Liver (tissue), 9 donors: ENCODE data around the gene DRD1. TPM values are rescaled to one million over a fixed set of nuclear protein-coding genes. Genes with fewer than 3 reads are reported as not detected.

Source experiments
- DNase-seq: peaks from one replicate; pipeline ENCODE4 v3.0.0-alpha.2; 2017; ENCODE audit warnings: low spot score
- H3K27ac ChIP-seq, 2 donors: one replicate each; pipeline ENCODE4 v1.7.0; 2013; ENCODE audit warnings: inconsistent platforms in 2 of 2, low read length in 2 of 2, control low read depth in 1 of 2, low read depth in 1 of 2, mild to moderate bottlenecking in 1 of 2
- H3K27me3 ChIP-seq, 4 donors: one replicate each; pipeline versions ENCODE4 v1.6.1 to v1.7.0; 2013; ENCODE audit warnings: low read length in 3 of 4, inconsistent platforms in 1 of 4, mild to moderate bottlenecking in 1 of 4, moderate library complexity in 1 of 4; ENCODE audit not compliant: control insufficient read depth in 4 of 4, insufficient read depth in 4 of 4
- H3K36me3 ChIP-seq, 4 donors: one replicate each; pipeline versions ENCODE4 v1.6.1 to v1.7.0; 2013; ENCODE audit warnings: low read length in 3 of 4, mild to moderate bottlenecking in 3 of 4, low read depth in 1 of 4, moderate library complexity in 1 of 4; ENCODE audit not compliant: control insufficient read depth in 4 of 4, insufficient read depth in 3 of 4
- H3K4me1 ChIP-seq, 4 donors: one replicate each; pipeline versions ENCODE4 v1.6.1 to v1.7.0; 2013; ENCODE audit warnings: low read length in 3 of 4, mild to moderate bottlenecking in 3 of 4, moderate library complexity in 1 of 4; ENCODE audit not compliant: control insufficient read depth in 4 of 4, insufficient read depth in 4 of 4
- H3K4me3 ChIP-seq, 3 donors: one replicate each; pipeline versions ENCODE4 v1.6.1 to v1.7.0; 2013; ENCODE audit warnings: low read length in 3 of 3, control low read depth in 1 of 3, low read depth in 1 of 3, mild to moderate bottlenecking in 1 of 3
- H3K9ac ChIP-seq, 2 donors: one replicate each; pipeline ENCODE4 v1.7.0; 2013; ENCODE audit warnings: low read length in 2 of 2, mild to moderate bottlenecking in 2 of 2, moderate library complexity in 2 of 2, control low read depth in 1 of 2, low read depth in 1 of 2
- H3K9me3 ChIP-seq, 4 donors: one replicate each; pipeline versions ENCODE4 v1.6.1 to v1.7.0; 2013; ENCODE audit warnings: low read length in 3 of 4; ENCODE audit not compliant: control insufficient read depth in 4 of 4
- EGR1 ChIP-seq, 2 donors: IDR thresholded peaks; 2 replicates each; pipeline ENCODE4 v1.6.1; 2016 to 2018; ENCODE audit warnings: antibody characterized with exemption in 2 of 2, low read depth in 2 of 2
- FOXA1 ChIP-seq: IDR thresholded peaks from 2 replicates; pipeline ENCODE4 v1.6.1; 2016; ENCODE audit warnings: antibody characterized with exemption
- FOXA2 ChIP-seq: IDR thresholded peaks from 2 replicates; pipeline ENCODE4 v1.6.1; 2016; ENCODE audit warnings: antibody characterized with exemption
- GABPA ChIP-seq, 2 donors: IDR thresholded peaks in 1 of 2; conservative IDR thresholded peaks in 1 of 2; 2 replicates each; pipeline ENCODE4 v1.6.1; 2016; ENCODE audit warnings: antibody characterized with exemption in 2 of 2, mild to moderate bottlenecking in 1 of 2, moderate library complexity in 1 of 2
- HNF4G ChIP-seq: IDR thresholded peaks from 2 replicates; pipeline ENCODE4 v1.6.1; 2016; ENCODE audit warnings: antibody characterized with exemption
- JUND ChIP-seq, 2 donors: IDR thresholded peaks; 2 replicates each; pipeline ENCODE4 v1.6.1; 2016; ENCODE audit warnings: antibody characterized with exemption in 2 of 2
- NR2F2 ChIP-seq: IDR thresholded peaks from 2 replicates; pipeline ENCODE4 v1.6.1; 2016; ENCODE audit warnings: antibody characterized with exemption
- RAD21 ChIP-seq, 2 donors: IDR thresholded peaks; 2 replicates each; pipeline ENCODE4 v1.6.1; 2016; ENCODE audit warnings: antibody characterized with exemption in 2 of 2, mild to moderate bottlenecking in 2 of 2
- TAF1 ChIP-seq: conservative IDR thresholded peaks from 2 replicates; pipeline ENCODE4 v1.6.1; 2016; ENCODE audit warnings: antibody characterized with exemption, mild to moderate bottlenecking
- YY1 ChIP-seq: IDR thresholded peaks from 2 replicates; pipeline ENCODE4 v1.6.1; 2016; ENCODE audit warnings: antibody characterized with exemption, mild to moderate bottlenecking
- WGBS: extraction: QIAGEN DNeasy Blood & Tissue Kit; methylation state at CpG from one replicate; pipeline ENCODE4 v1.1.7; 2013; 5-methylcytosine and 5-hydroxymethylcytosine counted together
- polyA plus RNA-seq, 2 donors: library from polyadenylated mRNA; stranded (reverse) in 1 of 2; unstranded in 1 of 2; fragments of 200-250 nt in 1 of 2; fragments of >200 nt in 1 of 2; fragmentation: Nextera tagmentation in 1 of 2; extraction: Ambion mirVana in 1 of 2; gene quantifications; one replicate each; pipeline versions ENCODE4 v1.2.1 to v1.2.3, GENCODE V29; 2013 to 2015
- total RNA-seq, 2 donors: library from RNA; depleted of rRNA; stranded (reverse); fragments of >200 nt; gene quantifications; one replicate each; pipeline ENCODE4 v1.2.3, GENCODE V29; 2014
- TF ChIP-seq, protein P1 (sequence below): IDR thresholded peaks from 2 replicates; pipeline ENCODE4 v1.6.1; 2016; ENCODE audit warnings: antibody characterized with exemption
- TF ChIP-seq, protein P2 (sequence below): IDR thresholded peaks from 2 replicates; pipeline ENCODE4 v1.6.1; 2016; ENCODE audit warnings: antibody characterized with exemption
- TF ChIP-seq, protein P3 (sequence below): IDR thresholded peaks from 2 replicates; pipeline ENCODE4 v1.6.1; 2016; ENCODE audit warnings: antibody characterized with exemption
- TF ChIP-seq, protein P4 (sequence below): fragments of 150-350 bp; IDR thresholded peaks from 2 replicates; pipeline ENCODE4 v1.5.1; 2017; ENCODE audit warnings: improper control_type of control experiment, low read depth, low read length; ENCODE audit not compliant: missing input control
- TF ChIP-seq, protein P5 (sequence below): IDR thresholded peaks from 2 replicates; pipeline ENCODE4 v1.6.1; 2016; ENCODE audit warnings: antibody characterized with exemption, mild to moderate bottlenecking
- donor health status: healthy.
- donor health status: healthy.
- donor health status: healthy.
- donor health status: healthy.
- donor health status: healthy.

DRD1 gene
- total and polyA plus RNA-seq, 4 donors: 0.05 to 0.17 TPM; not detected in 2

DNA sequence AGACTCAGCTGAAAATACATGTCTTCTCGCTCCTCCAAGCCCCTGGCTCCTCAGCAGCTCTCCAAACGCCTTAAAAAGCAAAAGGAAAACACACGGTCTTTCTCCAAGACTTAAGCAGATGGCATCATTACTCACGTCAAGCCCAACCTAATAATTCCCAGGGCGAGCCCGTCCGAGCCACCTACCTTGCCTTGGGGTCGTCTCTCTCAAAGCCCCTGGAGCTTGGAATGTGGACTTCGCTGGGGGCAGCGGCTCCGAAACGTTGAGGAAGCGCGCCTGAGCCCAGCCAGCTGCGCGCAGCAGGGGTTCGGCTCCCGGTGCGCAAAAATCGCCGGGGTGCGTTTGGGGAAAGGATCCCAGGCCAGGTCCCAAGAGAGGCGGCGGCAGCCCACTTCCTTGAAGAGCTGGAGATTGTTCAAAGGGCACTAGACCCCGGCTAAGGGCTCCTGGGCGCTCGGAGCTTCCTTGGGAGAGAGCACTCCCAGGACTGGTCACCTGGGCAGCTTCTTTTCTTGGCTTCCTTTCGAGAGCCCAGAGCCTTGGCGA, 395 bp downstream of the DRD1 start:
- peak overlapping the region in 1 of 3 donors; percentile 47 for H3K4me3 ChIP-seq
- H3K9me3 ChIP-seq: no peaks in the 10 kb centered on the region
- H3K27me3 ChIP-seq: no peaks in the 10 kb centered on the region
- H3K27ac ChIP-seq: no peak overlapping the region
- no peak for DNase-seq
- H3K36me3 ChIP-seq: no peaks in the 10 kb centered on the region
- 28% methylated on average over 29 of the region's 29 CpGs for WGBS
- peaks cover 8 to 23% (median 14%) of the 10 kb centered on the region in 4 donors for H3K4me1 ChIP-seq
- no peak overlapping the region for H3K9ac ChIP-seq
- TF ChIP-seq FOXA1 (no peak), GABPA (IDR thresholded peaks at IDR 0.05 in 1 of 2, conservative IDR thresholded peaks at IDR 0.05 in 1 of 2) (no peak), HNF4G (no peak), YY1 (no peak), FOXA2 (no peak), TAF1 (no peak), EGR1 (IDR thresholded peaks at IDR 0.05; ENCODE audit: low read depth in 2 of 2) (no peak), RAD21 (IDR thresholded peaks at IDR 0.05) (no peak), JUND (IDR thresholded peaks at IDR 0.05) (no peak), NR2F2 (no peak)
- TF ChIP-seq, protein P1, sequence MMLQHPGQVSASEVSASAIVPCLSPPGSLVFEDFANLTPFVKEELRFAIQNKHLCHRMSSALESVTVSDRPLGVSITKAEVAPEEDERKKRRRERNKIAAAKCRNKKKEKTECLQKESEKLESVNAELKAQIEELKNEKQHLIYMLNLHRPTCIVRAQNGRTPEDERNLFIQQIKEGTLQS: no peak
- TF ChIP-seq, protein P2, sequence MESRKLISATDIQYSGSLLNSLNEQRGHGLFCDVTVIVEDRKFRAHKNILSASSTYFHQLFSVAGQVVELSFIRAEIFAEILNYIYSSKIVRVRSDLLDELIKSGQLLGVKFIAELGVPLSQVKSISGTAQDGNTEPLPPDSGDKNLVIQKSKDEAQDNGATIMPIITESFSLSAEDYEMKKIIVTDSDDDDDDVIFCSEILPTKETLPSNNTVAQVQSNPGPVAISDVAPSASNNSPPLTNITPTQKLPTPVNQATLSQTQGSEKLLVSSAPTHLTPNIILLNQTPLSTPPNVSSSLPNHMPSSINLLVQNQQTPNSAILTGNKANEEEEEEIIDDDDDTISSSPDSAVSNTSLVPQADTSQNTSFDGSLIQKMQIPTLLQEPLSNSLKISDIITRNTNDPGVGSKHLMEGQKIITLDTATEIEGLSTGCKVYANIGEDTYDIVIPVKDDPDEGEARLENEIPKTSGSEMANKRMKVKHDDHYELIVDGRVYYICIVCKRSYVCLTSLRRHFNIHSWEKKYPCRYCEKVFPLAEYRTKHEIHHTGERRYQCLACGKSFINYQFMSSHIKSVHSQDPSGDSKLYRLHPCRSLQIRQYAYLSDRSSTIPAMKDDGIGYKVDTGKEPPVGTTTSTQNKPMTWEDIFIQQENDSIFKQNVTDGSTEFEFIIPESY: no peak
- TF ChIP-seq, protein P3, sequence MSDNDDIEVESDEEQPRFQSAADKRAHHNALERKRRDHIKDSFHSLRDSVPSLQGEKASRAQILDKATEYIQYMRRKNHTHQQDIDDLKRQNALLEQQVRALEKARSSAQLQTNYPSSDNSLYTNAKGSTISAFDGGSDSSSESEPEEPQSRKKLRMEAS: no peak
- TF ChIP-seq, protein P4, sequence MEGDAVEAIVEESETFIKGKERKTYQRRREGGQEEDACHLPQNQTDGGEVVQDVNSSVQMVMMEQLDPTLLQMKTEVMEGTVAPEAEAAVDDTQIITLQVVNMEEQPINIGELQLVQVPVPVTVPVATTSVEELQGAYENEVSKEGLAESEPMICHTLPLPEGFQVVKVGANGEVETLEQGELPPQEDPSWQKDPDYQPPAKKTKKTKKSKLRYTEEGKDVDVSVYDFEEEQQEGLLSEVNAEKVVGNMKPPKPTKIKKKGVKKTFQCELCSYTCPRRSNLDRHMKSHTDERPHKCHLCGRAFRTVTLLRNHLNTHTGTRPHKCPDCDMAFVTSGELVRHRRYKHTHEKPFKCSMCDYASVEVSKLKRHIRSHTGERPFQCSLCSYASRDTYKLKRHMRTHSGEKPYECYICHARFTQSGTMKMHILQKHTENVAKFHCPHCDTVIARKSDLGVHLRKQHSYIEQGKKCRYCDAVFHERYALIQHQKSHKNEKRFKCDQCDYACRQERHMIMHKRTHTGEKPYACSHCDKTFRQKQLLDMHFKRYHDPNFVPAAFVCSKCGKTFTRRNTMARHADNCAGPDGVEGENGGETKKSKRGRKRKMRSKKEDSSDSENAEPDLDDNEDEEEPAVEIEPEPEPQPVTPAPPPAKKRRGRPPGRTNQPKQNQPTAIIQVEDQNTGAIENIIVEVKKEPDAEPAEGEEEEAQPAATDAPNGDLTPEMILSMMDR: no peak
- TF ChIP-seq, protein P5, sequence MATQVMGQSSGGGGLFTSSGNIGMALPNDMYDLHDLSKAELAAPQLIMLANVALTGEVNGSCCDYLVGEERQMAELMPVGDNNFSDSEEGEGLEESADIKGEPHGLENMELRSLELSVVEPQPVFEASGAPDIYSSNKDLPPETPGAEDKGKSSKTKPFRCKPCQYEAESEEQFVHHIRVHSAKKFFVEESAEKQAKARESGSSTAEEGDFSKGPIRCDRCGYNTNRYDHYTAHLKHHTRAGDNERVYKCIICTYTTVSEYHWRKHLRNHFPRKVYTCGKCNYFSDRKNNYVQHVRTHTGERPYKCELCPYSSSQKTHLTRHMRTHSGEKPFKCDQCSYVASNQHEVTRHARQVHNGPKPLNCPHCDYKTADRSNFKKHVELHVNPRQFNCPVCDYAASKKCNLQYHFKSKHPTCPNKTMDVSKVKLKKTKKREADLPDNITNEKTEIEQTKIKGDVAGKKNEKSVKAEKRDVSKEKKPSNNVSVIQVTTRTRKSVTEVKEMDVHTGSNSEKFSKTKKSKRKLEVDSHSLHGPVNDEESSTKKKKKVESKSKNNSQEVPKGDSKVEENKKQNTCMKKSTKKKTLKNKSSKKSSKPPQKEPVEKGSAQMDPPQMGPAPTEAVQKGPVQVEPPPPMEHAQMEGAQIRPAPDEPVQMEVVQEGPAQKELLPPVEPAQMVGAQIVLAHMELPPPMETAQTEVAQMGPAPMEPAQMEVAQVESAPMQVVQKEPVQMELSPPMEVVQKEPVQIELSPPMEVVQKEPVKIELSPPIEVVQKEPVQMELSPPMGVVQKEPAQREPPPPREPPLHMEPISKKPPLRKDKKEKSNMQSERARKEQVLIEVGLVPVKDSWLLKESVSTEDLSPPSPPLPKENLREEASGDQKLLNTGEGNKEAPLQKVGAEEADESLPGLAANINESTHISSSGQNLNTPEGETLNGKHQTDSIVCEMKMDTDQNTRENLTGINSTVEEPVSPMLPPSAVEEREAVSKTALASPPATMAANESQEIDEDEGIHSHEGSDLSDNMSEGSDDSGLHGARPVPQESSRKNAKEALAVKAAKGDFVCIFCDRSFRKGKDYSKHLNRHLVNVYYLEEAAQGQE: no peak
